Measurements from ENCODE around the gene RBBP7.

GRCh38 chrX:16836371-16836770 lies 33.8 kb downstream of the RBBP7 start:
- TF ChIP-seq CTCF (IDR thresholded peaks at IDR 0.05) (no peak), POLR2AphosphoS5 (IDR thresholded peaks at IDR 0.05; ENCODE audit: insufficient read depth in 1 of 2, low read depth in 1 of 2) (no peak)

Data from vagina (tissue), 2 donors.